Astrocyte of the spinal cord (primary cell): ENCODE measurements around the gene NPAS2.

Experiments
- DNase-seq: peaks from one replicate; pipeline ENCODE4 v3.0.0; 2011; ENCODE audit warnings: low read depth, low spot score
- H3K4me3 ChIP-seq: 2 replicates; pipeline ENCODE4 v1.5.1; 2011; ENCODE audit warnings: low read depth, mild to moderate bottlenecking, low read length, moderate library complexity
- CTCF ChIP-seq: IDR thresholded peaks from 2 replicates; pipeline ENCODE4 v1.5.1; 2012; ENCODE audit warnings: low read depth, mild to moderate bottlenecking, low read length, inconsistent platforms
- in situ Hi-C: cut with HindIII; loops from 2 replicates; pipeline ENCODE4 v1.10.0; 2017; ENCODE audit warnings: low sequenced_read_pairs

NPAS2 gene

GRCh38 chr2:100833331-100833730 lies 13.4 kb downstream of the NPAS2 start:
- in situ Hi-C loops: no loop called here
- no peak overlapping the region for H3K4me3 ChIP-seq
- TF ChIP-seq CTCF: no peak
- DNase-seq: no peak

- no peak overlapping the region for H3K4me3 ChIP-seq
- TF ChIP-seq CTCF: no peak
- no peak for DNase-seq
- in situ Hi-C loops: no loop called here
Observed at GRCh38 chr2:100834221-100834620, 14.3 kb downstream of the NPAS2 start.

- no peak overlapping the region for H3K4me3 ChIP-seq
- in situ Hi-C loops: no loop called here
- TF ChIP-seq CTCF: no peak
- DNase-seq: no peak
Observed at GRCh38 chr2:100835006-100835659, 15.2 kb downstream of the NPAS2 start.

GRCh38 chr2:100840519-100840918 lies 20.6 kb downstream of the NPAS2 start:
- H3K4me3 ChIP-seq: no peak overlapping the region
- TF ChIP-seq CTCF: no peak

GRCh38 chr2:100842241-100842922 lies 22.4 kb downstream of the NPAS2 start:
- no peak for TF ChIP-seq CTCF
- DNase-seq: no peak
- no peak overlapping the region for H3K4me3 ChIP-seq
- in situ Hi-C loops: no loop called here

More at GRCh38 chr2:100840519-100840918, 20.6 kb downstream of the NPAS2 start:
- no peak for DNase-seq
- in situ Hi-C loops: no loop called here

- TF ChIP-seq CTCF: no peak
- in situ Hi-C loops: no loop called here
- DNase-seq: no peak
- no peak overlapping the region for H3K4me3 ChIP-seq
Observed at GRCh38 chr2:100844514-100844913, 24.6 kb downstream of the NPAS2 start.
